ENCODE data around the gene PLCG1. TPM values are rescaled to one million over a fixed set of nuclear protein-coding genes. Genes with fewer than 3 reads are reported as not detected.
"Not testable (repeated sequence)": the region's sequence is repeated elsewhere in the genome, so short reads cannot be mapped to it uniquely, and the experiment has no call there.

PLCG1 gene
- total RNA-seq: 45.0 TPM
- long read RNA-seq, partial matches to known transcripts: 3 of 4 reads
- long read RNA-seq, other reads (novel, unspliced or antisense): 1 of 4 reads

GRCh38 chr20:41136680-41137613 lies at the start of gene PLCG1:
PLCG1 (plus strand) TSS chr20:41137543; CDS start chr20:41137642, 99 bp downstream.
- intact Hi-C loops (cut with DNase I): loop anchor here (10.0 kb wide), 2 partner anchors 198 to 278 kb away; no protein-coding TSS in a partner anchor
- peak; percentile 91 for ATAC-seq (ENCODE audit: poor library complexity)
- peak; percentile 94 for DNase-seq

- intact Hi-C loops (cut with DNase I): no loop called here
- DNase-seq (no peak), ATAC-seq (ENCODE audit: poor library complexity) (no peak)
Measured at GRCh38 chr20:41087777-41088176, 49.6 kb upstream of the PLCG1 start.

- no peak for ATAC-seq (ENCODE audit: poor library complexity)
- intact Hi-C loops (cut with DNase I): no loop called here
- DNase-seq: no peak
Measured at GRCh38 chr20:41089555-41089954, 47.8 kb upstream of the PLCG1 start.

GRCh38 chr20:41091927-41092326 lies 45.4 kb upstream of the PLCG1 start:
- intact Hi-C loops (cut with DNase I): no loop called here
- DNase-seq (no peak), ATAC-seq (ENCODE audit: poor library complexity) (no peak)

GRCh38 chr20:41094353-41095055 lies 42.8 kb upstream of the PLCG1 start:
- peak; percentile 32 for ATAC-seq (ENCODE audit: poor library complexity)
- DNase-seq: no peak
- intact Hi-C loops (cut with DNase I): loop anchor here (2.0 to 5.0 kb wide), 2 partner anchors 104 to 122 kb away; no protein-coding TSS in a partner anchor

- DNase-seq (peak; percentile 66), ATAC-seq (ENCODE audit: poor library complexity) (peak; percentile 85)
- intact Hi-C loops (cut with DNase I): loop anchor here (2.0 to 5.0 kb wide), 2 partner anchors 105 to 123 kb away; no protein-coding TSS in a partner anchor
Measured at GRCh38 chr20:41095110-41095969, 42.0 kb upstream of the PLCG1 start.

GRCh38 chr20:41098703-41099250 lies 38.6 kb upstream of the PLCG1 start:
- ATAC-seq (ENCODE audit: poor library complexity) (no peak), DNase-seq (no peak)
- intact Hi-C loops (cut with DNase I): loop anchor here (5.0 kb wide), 1 partner anchor 126 kb away; no protein-coding TSS in a partner anchor

- ATAC-seq (ENCODE audit: poor library complexity) (no peak), DNase-seq (no peak)
Measured at GRCh38 chr20:41100001-41100480, 37.3 kb upstream of the PLCG1 start.

GRCh38 chr20:41101660-41102059 lies 35.7 kb upstream of the PLCG1 start:
- intact Hi-C loops (cut with DNase I): no loop called here
- ATAC-seq (ENCODE audit: poor library complexity): no peak
- no peak for DNase-seq

More at GRCh38 chr20:41100001-41100480, 37.3 kb upstream of the PLCG1 start:
- intact Hi-C loops (cut with DNase I): no loop called here

GRCh38 chr20:41108531-41108930 lies 28.8 kb upstream of the PLCG1 start:
- intact Hi-C loops (cut with DNase I): no loop called here
- no peak for DNase-seq
- no peak for ATAC-seq (ENCODE audit: poor library complexity)

- ATAC-seq (ENCODE audit: poor library complexity) (no peak), DNase-seq (no peak)
- intact Hi-C loops (cut with DNase I): no loop called here
Measured at GRCh38 chr20:41110012-41110411, 27.3 kb upstream of the PLCG1 start.

- DNase-seq (no peak), ATAC-seq (ENCODE audit: poor library complexity) (no peak)
- intact Hi-C loops (cut with DNase I): no loop called here
Measured at GRCh38 chr20:41110930-41111577, 26.3 kb upstream of the PLCG1 start.

- intact Hi-C loops (cut with DNase I): no loop called here
- no peak for ATAC-seq (ENCODE audit: poor library complexity)
- no peak for DNase-seq
Measured at GRCh38 chr20:41111578-41111951, 25.8 kb upstream of the PLCG1 start.

GRCh38 chr20:41116282-41116956 lies 20.9 kb upstream of the PLCG1 start:
- no peak for DNase-seq
- no peak for ATAC-seq (ENCODE audit: poor library complexity)
- intact Hi-C loops (cut with DNase I): no loop called here

- intact Hi-C loops (cut with DNase I); ATAC-seq (ENCODE audit: poor library complexity); DNase-seq: not testable (repeated sequence)
Measured at GRCh38 chr20:41118159-41118558, 19.2 kb upstream of the PLCG1 start.

- ATAC-seq (ENCODE audit: poor library complexity): no peak
- no peak for DNase-seq
- intact Hi-C loops (cut with DNase I): no loop called here
Measured at GRCh38 chr20:41118632-41119031, 18.7 kb upstream of the PLCG1 start.

Measured in Right ventricle myocardium superior (tissue), 1 donor.